Peyer's patch (tissue), 4 donors: Measurements from ENCODE around the gene COL26A1.

ENCODE experiments used
- CTCF ChIP-seq, 6 experiments: fragments of 450-650 bp in 4 of 6; fragments of 200-600 bp in 2 of 6; sonication (generic) in 1 of 6; IDR thresholded peaks; one replicate each; pipeline ENCODE4 v1.5.1; 2017 to 2019; ENCODE audit warnings: antibody characterized with exemption in 6 of 6, mild to moderate bottlenecking in 3 of 6, moderate library complexity in 1 of 6
- POLR2A ChIP-seq, 2 donors: fragments of 450-650 bp; IDR thresholded peaks; one replicate each; pipeline ENCODE4 v1.5.1; 2017; ENCODE audit warnings: antibody characterized with exemption in 2 of 2, mild to moderate bottlenecking in 2 of 2, moderate library complexity in 2 of 2

DNA sequence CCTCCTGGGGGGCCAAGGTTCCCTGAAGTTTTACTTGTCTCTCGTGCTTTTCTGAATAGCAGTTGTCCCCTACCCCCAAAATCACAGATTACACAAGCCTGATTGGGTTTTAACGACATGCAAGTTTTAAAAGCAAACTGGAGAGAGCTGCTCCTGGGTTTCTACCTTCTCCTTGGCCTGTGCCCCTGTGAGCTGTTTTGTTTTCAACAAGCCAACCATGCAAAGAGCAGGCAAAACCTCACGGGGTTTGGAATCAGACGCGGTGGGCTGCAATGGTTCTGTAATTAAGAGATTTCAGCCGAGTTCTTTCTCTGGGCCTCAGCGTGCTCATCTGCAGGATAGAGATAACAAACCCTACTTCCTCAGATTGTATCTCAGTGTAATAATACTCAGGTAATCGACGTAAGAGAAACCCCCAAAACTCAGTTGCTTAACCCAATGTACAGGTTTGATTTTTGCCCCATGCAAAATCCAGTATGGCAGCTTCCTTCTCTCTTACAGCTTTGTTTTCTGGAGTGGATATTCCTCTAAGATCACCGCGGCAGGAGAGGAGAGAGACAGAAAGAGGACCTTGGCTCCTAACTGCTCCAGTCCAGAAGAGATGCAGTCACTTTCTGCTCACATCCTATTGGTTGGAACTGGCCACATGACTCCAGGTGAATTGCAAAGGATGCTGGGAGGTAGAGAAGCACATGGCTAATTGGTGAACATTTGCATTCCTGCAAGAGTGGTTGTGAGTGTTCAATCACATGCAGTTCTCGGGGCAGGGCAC, 224.4 kb downstream of the COL26A1 start:
- TF ChIP-seq POLR2A (IDR thresholded peaks at IDR 0.05) (no peak), CTCF (IDR thresholded peaks at IDR 0.05) (no peak)
